H1 (cell line): ENCODE results near the gene OPCML. TPM values are rescaled to one million over a fixed set of nuclear protein-coding genes. Genes with fewer than 3 reads are reported as not detected.
A peak's percentile ranks its signal among the peaks of the same experiment; 100 is the strongest.

Experiments used
- CTCF ChIA-PET: fragments of 300-600 bp; sonication (Branson Sonifier 250); formaldehyde crosslinking; loops from one replicate; lab custom pipeline; 2021; ENCODE audit not compliant: partially characterized antibody; lab: Charles Lee
- POLR2A ChIA-PET: fragments of 300-600 bp; sonication (Branson Sonifier 250); formaldehyde crosslinking; loops from one replicate; lab custom pipeline; 2021; ENCODE audit warnings: inconsistent platforms; ENCODE audit not compliant: partially characterized antibody; lab: Charles Lee
- DNase-seq, 2 experiments: peaks; one replicate each; pipeline versions ENCODE4 v3.0.0 to v3.0.0-alpha.2; 2010 to 2022; ENCODE audit warnings: low spot score in 2 of 2, low read depth in 1 of 2, mixed read lengths in 1 of 2
- FAIRE-seq: peaks from 2 replicates; lab custom pipeline; 2011; peaks lifted over from hg19 to GRCh38; lab: Jason Lieb, UNC
- H2AFZ ChIP-seq: 2 replicates; pipeline ENCODE4 v1.8.1; 2012; ENCODE audit warnings: low read length, inconsistent platforms
- H2AK5ac ChIP-seq: 2 replicates; pipeline ENCODE4 v1.6.1; 2013; ENCODE audit warnings: low read depth, low read length
- H2BK120ac ChIP-seq: replicated peaks from 2 replicates; pipeline ENCODE3; 2013; ENCODE audit warnings: low read depth, low read length, inconsistent platforms
- H2BK12ac ChIP-seq: 2 replicates; pipeline ENCODE4 v1.6.1; 2013; ENCODE audit warnings: low read depth, low read length
- H2BK15ac ChIP-seq: 2 replicates; pipeline ENCODE4 v1.6.1; 2013; ENCODE audit warnings: low read length
- H2BK20ac ChIP-seq: 2 replicates; pipeline ENCODE4 v1.6.1; 2013; ENCODE audit warnings: low read length
- H2BK5ac ChIP-seq: 2 replicates; pipeline ENCODE4 v1.6.1; 2013; ENCODE audit warnings: low read depth, low read length
- H3K14ac ChIP-seq: 2 replicates; pipeline ENCODE4 v1.6.1; 2013; ENCODE audit warnings: inconsistent platforms; ENCODE audit not compliant: insufficient read length
- H3K18ac ChIP-seq: 2 replicates; pipeline ENCODE4 v1.6.1; 2013; ENCODE audit warnings: low read length; ENCODE audit errors: extremely low read depth
- H3K23ac ChIP-seq: 2 replicates; pipeline ENCODE4 v1.6.1; 2013; ENCODE audit warnings: inconsistent platforms; ENCODE audit not compliant: insufficient read length
- H3K23me2 ChIP-seq: 2 replicates; pipeline ENCODE4 v1.6.1; 2013; ENCODE audit warnings: low read depth, low read length
- H3K27ac ChIP-seq: 2 replicates; pipeline ENCODE4 v1.6.1; 2011; ENCODE audit warnings: low read depth, low read length, inconsistent platforms
- H3K27me3 ChIP-seq, 4 experiments: replicated peaks in 1 of 4; 1 replicate in 1 of 4; 2 replicates in 3 of 4; pipeline versions ENCODE4 v1.6.1 to v1.8.1; 2011 to 2013; ENCODE audit warnings: low read length in 3 of 4, mild to moderate bottlenecking in 3 of 4, inconsistent platforms in 2 of 4, mixed read lengths in 2 of 4, moderate library complexity in 1 of 4; ENCODE audit not compliant: control insufficient read depth in 3 of 4, insufficient read depth in 3 of 4; ENCODE audit errors: extremely low read depth in 1 of 4
- H3K36me3 ChIP-seq, 4 experiments: 2 replicates each; pipeline versions ENCODE4 v1.6.1 to v1.8.1; 2011 to 2013; ENCODE audit warnings: mild to moderate bottlenecking in 4 of 4, low read length in 3 of 4, moderate library complexity in 2 of 4, control low read depth in 1 of 4, inconsistent platforms in 1 of 4; ENCODE audit not compliant: insufficient read depth in 4 of 4, control insufficient read depth in 2 of 4
- H3K4ac ChIP-seq: replicated peaks from 2 replicates; pipeline ENCODE3; 2013; ENCODE audit warnings: low read length, low read depth, mixed read lengths, inconsistent platforms; ENCODE audit not compliant: insufficient read length
- H3K4me1 ChIP-seq, 4 experiments: replicated peaks in 1 of 4; 1 replicate in 1 of 4; 2 replicates in 3 of 4; pipeline versions ENCODE4 v1.6.1 to v1.8.1; 2011 to 2013; ENCODE audit warnings: low read length in 3 of 4, inconsistent platforms in 2 of 4, mixed read lengths in 1 of 4; ENCODE audit not compliant: insufficient read depth in 4 of 4, control insufficient read depth in 3 of 4
- H3K4me2 ChIP-seq, 2 experiments: 2 replicates each; pipeline versions ENCODE4 v1.6.1 to v1.8.1; 2011 to 2013; ENCODE audit warnings: low read depth in 2 of 2, low read length in 2 of 2, control low read depth in 1 of 2, inconsistent platforms in 1 of 2, mild to moderate bottlenecking in 1 of 2; ENCODE audit not compliant: insufficient read depth in 1 of 2
- H3K4me3 ChIP-seq, 4 experiments: fragments of 200-600, 300-600 bp in 1 of 4; sonication (generic), shearing (Covaris generic), sonication (Bioruptor Twin) in 1 of 4; 2 replicates each; pipeline versions ENCODE4 v1.5.1 to v1.8.1; 2011 to 2016; ENCODE audit warnings: low read length in 4 of 4, low read depth in 3 of 4, control low read depth in 2 of 4, inconsistent platforms in 2 of 4, mild to moderate bottlenecking in 2 of 4, mixed read lengths in 1 of 4, moderate library complexity in 1 of 4; ENCODE audit not compliant: insufficient read depth in 2 of 4; ENCODE audit errors: extremely low read depth in 1 of 4
- H3K56ac ChIP-seq: replicated peaks from 2 replicates; pipeline ENCODE3; 2013; ENCODE audit warnings: low read depth, mild to moderate bottlenecking, mixed read lengths, low read length, inconsistent platforms; ENCODE audit not compliant: insufficient read length
- H3K79me1 ChIP-seq: 2 replicates; pipeline ENCODE4 v1.6.1; 2013; ENCODE audit warnings: low read depth, low read length, control low read depth
- H3K79me2 ChIP-seq, 2 experiments: 2 replicates each; pipeline versions ENCODE4 v1.6.1 to v1.8.1; 2012 to 2013; ENCODE audit warnings: low read length in 2 of 2, mild to moderate bottlenecking in 2 of 2, inconsistent platforms in 1 of 2; ENCODE audit not compliant: insufficient read depth in 2 of 2, control insufficient read depth in 1 of 2
- H3K9ac ChIP-seq, 4 experiments: replicated peaks in 1 of 4; 1 replicate in 1 of 4; 2 replicates in 3 of 4; pipeline versions ENCODE4 v1.6.1 to v1.8.1; 2011 to 2013; ENCODE audit warnings: low read depth in 3 of 4, low read length in 3 of 4, control low read depth in 2 of 4, mild to moderate bottlenecking in 2 of 4, moderate library complexity in 2 of 4, inconsistent platforms in 1 of 4; ENCODE audit errors: extremely low read depth in 1 of 4
- H3K9me3 ChIP-seq, 2 experiments: 2 replicates each; pipeline versions ENCODE4 v1.6.1 to v1.8.1; 2012 to 2013; ENCODE audit warnings: mild to moderate bottlenecking in 2 of 2, moderate library complexity in 2 of 2, control low read depth in 1 of 2, inconsistent platforms in 1 of 2, low read depth in 1 of 2, low read length in 1 of 2, mixed read lengths in 1 of 2; ENCODE audit not compliant: insufficient read depth in 2 of 2
- H4K20me1 ChIP-seq, 2 experiments: replicated peaks in 1 of 2; 2 replicates each; pipeline versions ENCODE3 to v1.8.1; 2011 to 2013; ENCODE audit warnings: inconsistent platforms in 2 of 2, low read length in 2 of 2, mild to moderate bottlenecking in 1 of 2; ENCODE audit not compliant: insufficient read depth in 2 of 2, control insufficient read depth in 1 of 2
- H4K5ac ChIP-seq: 2 replicates; pipeline ENCODE4 v1.6.1; 2013; ENCODE audit warnings: low read length, low read depth, mixed read lengths, inconsistent platforms; ENCODE audit not compliant: insufficient read length
- H4K8ac ChIP-seq: 2 replicates; pipeline ENCODE4 v1.8.0; 2013; ENCODE audit warnings: mild to moderate bottlenecking, moderate library complexity, low read length, inconsistent platforms; ENCODE audit not compliant: insufficient read depth; ENCODE audit errors: extremely low read depth
- H4K91ac ChIP-seq: replicated peaks from 2 replicates; pipeline ENCODE3; 2013; ENCODE audit warnings: low read length, mixed read lengths, inconsistent platforms; ENCODE audit not compliant: insufficient read length
- CTCF ChIP-seq, 3 experiments: IDR thresholded peaks; 1 replicate in 2 of 3; 2 replicates in 1 of 3; pipeline versions ENCODE4 v1.5.1 to v1.6.1; 2011; ENCODE audit warnings: low read length in 3 of 3, mild to moderate bottlenecking in 3 of 3, inconsistent platforms in 2 of 3, low read depth in 1 of 3, moderate library complexity in 1 of 3; ENCODE audit not compliant: insufficient read depth in 1 of 3; ENCODE audit errors: control extremely low read depth in 1 of 3
- RAD21 ChIP-seq, 2 experiments: IDR thresholded peaks in 1 of 2; conservative IDR thresholded peaks in 1 of 2; 2 replicates each; pipeline ENCODE4 v1.6.1; 2011; ENCODE audit warnings: low read depth in 2 of 2, low read length in 2 of 2, improper control_type of control experiment in 1 of 2, inconsistent platforms in 1 of 2, mild to moderate bottlenecking in 1 of 2, moderate library complexity in 1 of 2
- SP1 ChIP-seq: IDR thresholded peaks from 2 replicates; pipeline ENCODE4 v1.6.1; 2011; ENCODE audit warnings: low read depth, low read length
- WGBS, 2 experiments: shearing (Covaris generic) in 1 of 2; methylation state at CpG; one replicate each; pipeline versions ENCODE4 v1.1.6 to v1.1.7; 2013 to 2015; ENCODE audit warnings: low lambda C conversion rate in 2 of 2, mixed read lengths in 2 of 2, inconsistent platforms in 1 of 2, low coverage in 1 of 2, missing lambda C conversion rate in 1 of 2; ENCODE audit not compliant: insufficient replicate concordance in 2 of 2, insufficient coverage in 1 of 2, insufficient read length in 1 of 2; ENCODE audit errors: extremely low coverage in 1 of 2, missing lambda C conversion rate in 1 of 2; 5-methylcytosine and 5-hydroxymethylcytosine counted together
- polyA plus RNA-seq, 7 experiments: library from polyadenylated mRNA; depleted of rRNA in 3 of 7; stranded (reverse) in 5 of 7; unstranded in 2 of 7; fragments of >200 nt in 5 of 7; fragments of 200-250 nt in 2 of 7; gene quantifications; 1 replicate in 5 of 7; 2 replicates in 1 of 7; 4 replicates in 1 of 7; pipeline versions ENCODE4 v1.2.1 to v1.2.3, GENCODE V29; 2011 to 2013; ENCODE audit warnings: missing spikeins in 2 of 7, mixed read lengths in 2 of 7
- total RNA-seq: library from RNA; stranded (reverse); fragmentation: NEBNext Ultra II Directional; extraction: Animal tissue kit (Norgen Biotek cat#: 25700); gene quantifications from 2 replicates; pipeline ENCODE4 v1.2.1, GENCODE V29; 2021

OPCML gene
- total and polyA plus RNA-seq, 2 of the 8 experiments (the other 6 are each of a cell fraction or from before 2014, with no cell fraction given), result 2.3 to 3.1 TPM

GRCh38 chr11:132846075-132846474 is 686.2 kb downstream of the OPCML start:
- no peak overlapping the region for H3K18ac ChIP-seq
- DNase-seq, result no peak
- no peak overlapping the region for H3K27ac ChIP-seq
- H2BK5ac ChIP-seq, result no peak overlapping the region
- ChIA-PET CTCF (interaction anchor here (1.0 to 2.4 kb wide), 3 partner anchors 11 to 95 kb away, joined by 3 to 13 read pairs (median 3); no protein-coding TSS in a partner anchor), POLR2A (interaction anchor here (1.0 kb wide), 1 partner anchor 9 kb away, joined by 3 read pairs; no protein-coding TSS in a partner anchor)
- H3K4me3 ChIP-seq, result no peak overlapping the region
- H2AFZ ChIP-seq, result no peak overlapping the region
- H2AK5ac ChIP-seq, result no peak overlapping the region
- no peak overlapping the region for H3K4ac ChIP-seq
- 79% methylated on average over 4 of the region's 4 CpGs; no CpG with 5 or more reads in 1 of the 2 experiments for WGBS, 2 experiments
- no peak overlapping the region for H4K91ac ChIP-seq
- no peak overlapping the region for H3K9ac ChIP-seq
- H4K8ac ChIP-seq, result no peak overlapping the region
- H2BK120ac ChIP-seq, result no peak overlapping the region
- no peaks in the 10 kb centered on the region for H3K36me3 ChIP-seq
- H4K5ac ChIP-seq, result no peak overlapping the region
- H3K27me3 ChIP-seq, result no peaks in the 10 kb centered on the region
- no peaks in the 10 kb centered on the region for H3K79me2 ChIP-seq
- no peak overlapping the region for H2BK12ac ChIP-seq
- no peak overlapping the region for H3K23ac ChIP-seq
- no peaks in the 10 kb centered on the region for H3K79me1 ChIP-seq
- H3K56ac ChIP-seq, result no peak overlapping the region
- no peak overlapping the region for H3K14ac ChIP-seq
- H2BK15ac ChIP-seq, result no peak overlapping the region
- H3K4me2 ChIP-seq, result no peak overlapping the region
- H3K9me3 ChIP-seq, result no peaks in the 10 kb centered on the region
- peaks cover 0 to 5% (median 0%) of the 10 kb centered on the region in 4 experiments; a peak in 4 of 7 replicates for H3K4me1 ChIP-seq
- no peak for FAIRE-seq
- no peaks in the 10 kb centered on the region for H4K20me1 ChIP-seq
- H3K23me2 ChIP-seq, result no peaks in the 10 kb centered on the region
- H2BK20ac ChIP-seq, result no peak overlapping the region
- TF ChIP-seq SP1 (no peak), CTCF (IDR thresholded peaks at IDR 0.05; ENCODE audit: control extremely low read depth in 1 of 3, insufficient read depth in 1 of 3, low read depth in 1 of 3, low read length in 3 of 3) (peak in 2 of 3 experiments; percentile 24 to 34; a peak in 2 of 4 replicates), RAD21 (IDR thresholded peaks at IDR 0.05 in 1 of 2, conservative IDR thresholded peaks at IDR 0.05 in 1 of 2; ENCODE audit: low read depth in 2 of 2, low read length in 2 of 2) (peak; percentile 46 to 64)
